AG10803 (cell line): Measurements from ENCODE around the gene SAMD3.

Experiments used
- DNase-seq: peaks from one replicate; pipeline ENCODE4 v3.0.0; 2010; ENCODE audit warnings: low read depth
- H3K4me3 ChIP-seq: 2 replicates; pipeline ENCODE4 v1.5.1; 2011; ENCODE audit warnings: mild to moderate bottlenecking, low read length, control low read depth
- CTCF ChIP-seq: conservative IDR thresholded peaks from 2 replicates; pipeline ENCODE4 v1.5.1; 2011; ENCODE audit warnings: mild to moderate bottlenecking, low read length, control low read depth, inconsistent platforms

Gene SAMD3

GRCh38 chr6:130111031-130111430 lies 111.7 kb downstream of the SAMD3 start:
- no peak overlapping the region for H3K4me3 ChIP-seq
- TF ChIP-seq CTCF: no peak
- no peak for DNase-seq

- DNase-seq: no peak
- no peak overlapping the region for H3K4me3 ChIP-seq
- no peak for TF ChIP-seq CTCF
These were observed 115.0 kb downstream of the SAMD3 start for GRCh38 chr6:130107710-130108109.

GRCh38 chr6:130105996-130106704 lies 116.6 kb downstream of the SAMD3 start:
- TF ChIP-seq CTCF: no peak
- H3K4me3 ChIP-seq: no peak overlapping the region
- no peak for DNase-seq

GRCh38 chr6:130099119-130099518 lies 123.6 kb downstream of the SAMD3 start:
- DNase-seq: no peak
- no peak for TF ChIP-seq CTCF
- no peak overlapping the region for H3K4me3 ChIP-seq

GRCh38 chr6:130098317-130098716 lies 124.4 kb downstream of the SAMD3 start:
- no peak overlapping the region for H3K4me3 ChIP-seq
- no peak for DNase-seq
- no peak for TF ChIP-seq CTCF
